GM18498 (cell line): ENCODE results near the gene WDR90.
"Not testable (repeated sequence)": the region's sequence is repeated elsewhere in the genome, so short reads cannot be mapped to it uniquely, and the experiment has no call there.

Experiments used
- ATAC-seq: cut with Tn5 transposase; IDR thresholded peaks from one replicate; pipeline ENCODE4 v1.9.1; 2021; ENCODE audit warnings: mild to moderate bottlenecking, moderate library complexity; ENCODE audit not compliant: unreplicated experiment

Gene WDR90

GRCh38 chr16:704552-705380, 55.6 kb downstream of the WDR90 start:
- ATAC-seq, result no peak

GRCh38 chr16:705431-706188, 56.4 kb downstream of the WDR90 start, which contains the start of gene FBXL16:
FBXL16 (minus strand) TSS chr16:705801; CDS start chr16:697405, 8,396 bp downstream.
- ATAC-seq, result no peak

DNA sequence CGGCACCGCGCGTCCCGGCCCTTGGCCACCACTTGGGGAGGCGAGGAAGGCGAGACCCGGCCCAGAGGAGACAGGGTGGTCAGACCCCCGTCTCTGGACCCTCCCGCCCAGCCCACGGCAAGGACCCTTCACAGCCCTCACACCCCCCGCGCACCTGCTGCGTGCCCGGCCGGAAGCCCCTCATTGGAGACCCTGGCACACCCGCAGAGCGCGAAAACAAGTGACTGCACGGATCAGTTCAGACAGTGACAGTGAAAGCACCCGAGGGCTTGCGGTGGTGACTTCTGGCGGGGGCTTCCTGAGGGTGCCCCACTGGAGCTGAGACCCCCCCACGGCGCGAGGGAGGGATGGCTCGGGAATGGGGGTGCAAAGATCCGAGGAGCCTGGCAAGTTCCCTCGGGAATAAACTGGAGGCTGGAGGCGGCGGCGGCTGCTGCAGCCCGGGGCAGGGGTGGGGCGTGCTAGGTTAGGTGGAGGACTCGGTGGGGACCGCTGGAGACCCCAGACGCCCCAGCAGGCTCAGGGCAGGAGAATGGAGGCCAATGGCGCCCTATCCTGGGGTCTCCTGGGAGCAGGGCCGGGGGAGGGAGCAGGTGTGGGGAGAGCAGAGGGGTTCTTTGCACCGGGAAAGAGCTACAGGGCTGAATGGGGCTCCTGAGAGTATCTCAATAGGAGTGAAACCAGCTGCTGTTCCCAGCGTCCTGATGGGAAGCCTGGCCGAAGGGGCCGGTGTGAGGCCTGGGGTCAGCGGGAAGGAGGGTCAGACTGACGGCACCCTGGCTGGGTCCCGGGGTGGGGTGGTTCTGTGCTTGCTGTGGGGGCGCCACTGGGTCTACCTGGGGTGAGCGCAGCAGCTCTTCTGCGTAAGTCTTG, 57.3 kb downstream of the WDR90 start:
- ATAC-seq, result no peak

GRCh38 chr16:707062-707538, 57.9 kb downstream of the WDR90 start:
- no peak for ATAC-seq

GRCh38 chr16:708019-708418, 58.9 kb downstream of the WDR90 start:
- no peak for ATAC-seq

DNA sequence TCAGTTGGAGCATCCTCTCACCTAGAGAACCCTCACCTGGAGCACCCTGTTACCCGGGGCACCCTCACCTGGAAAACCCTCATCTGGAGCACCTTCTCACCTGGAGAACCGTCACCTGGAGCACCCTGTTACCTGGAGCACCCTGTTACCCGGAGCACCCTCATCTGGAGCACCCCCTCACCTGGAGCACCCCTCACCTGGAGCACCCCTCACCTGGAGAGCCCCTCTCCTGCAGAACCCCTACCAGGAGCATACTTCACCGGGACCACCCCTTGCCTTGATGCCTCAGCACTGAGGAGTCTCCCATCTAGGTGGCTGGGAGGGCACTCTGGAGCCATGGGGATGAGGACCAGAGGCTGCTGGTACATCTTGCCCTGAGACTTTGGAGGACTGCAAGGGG, 59.8 kb downstream of the WDR90 start:
- ATAC-seq, result no peak

GRCh38 chr16:709566-710499, 60.7 kb downstream of the WDR90 start:
- no peak for ATAC-seq

DNA sequence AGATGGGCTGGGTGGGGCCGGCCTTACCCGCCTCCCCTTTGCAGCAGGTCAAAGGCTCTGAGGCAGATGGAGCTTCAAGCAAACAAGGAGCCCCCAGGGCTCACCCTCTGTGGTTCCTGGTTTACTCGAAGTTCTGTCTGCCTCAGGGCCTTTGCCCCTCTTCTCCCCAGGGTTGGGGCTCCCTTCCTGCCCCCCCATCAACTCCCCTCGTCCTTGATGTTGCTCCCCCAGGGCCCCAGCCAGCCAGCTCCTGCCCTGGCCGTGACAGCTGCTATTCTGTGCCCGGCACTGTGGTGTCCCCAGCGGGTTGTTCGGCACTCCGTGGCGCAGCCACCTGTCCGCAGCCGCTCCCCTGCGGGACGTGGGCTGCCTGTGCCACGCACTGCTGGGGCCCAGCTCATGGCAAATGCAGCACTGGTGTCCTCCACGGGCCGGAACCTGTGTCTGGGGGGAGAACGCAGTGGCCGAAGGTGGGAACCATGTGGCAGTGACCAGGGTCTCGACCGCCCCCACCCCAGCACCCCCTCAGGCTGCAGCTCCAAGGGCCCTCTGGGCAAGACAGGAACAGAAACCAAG, 61.4 kb downstream of the WDR90 start:
- ATAC-seq, result no peak

- no peak for ATAC-seq
Observed at GRCh38 chr16:711084-711483, 61.9 kb downstream of the WDR90 start.

GRCh38 chr16:711548-712320, 62.6 kb downstream of the WDR90 start:
- ATAC-seq, result peak; percentile 42

GRCh38 chr16:712740-713250, 63.6 kb downstream of the WDR90 start:
- ATAC-seq, result not testable (repeated sequence)

DNA sequence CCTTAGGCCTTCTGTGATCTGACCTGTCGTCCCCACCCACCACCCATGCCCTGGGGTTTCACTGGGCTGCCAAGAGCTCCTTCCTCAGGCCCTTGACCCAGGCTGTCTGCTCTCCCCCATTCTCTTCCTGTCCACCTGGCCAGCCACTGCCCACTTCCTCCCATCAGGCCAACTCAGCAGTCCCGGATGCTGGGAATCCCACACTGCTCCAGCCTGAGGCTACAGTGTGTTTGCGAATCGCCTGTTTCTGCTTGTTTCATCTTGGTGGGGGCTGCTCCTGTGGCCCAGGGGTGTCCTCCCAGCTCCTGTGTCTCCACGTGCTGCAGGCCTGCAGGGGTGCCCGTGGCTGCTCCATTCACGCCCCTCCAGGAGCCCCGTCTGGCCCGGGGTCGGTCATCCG, 64.9 kb downstream of the WDR90 start:
- ATAC-seq, result no peak

DNA sequence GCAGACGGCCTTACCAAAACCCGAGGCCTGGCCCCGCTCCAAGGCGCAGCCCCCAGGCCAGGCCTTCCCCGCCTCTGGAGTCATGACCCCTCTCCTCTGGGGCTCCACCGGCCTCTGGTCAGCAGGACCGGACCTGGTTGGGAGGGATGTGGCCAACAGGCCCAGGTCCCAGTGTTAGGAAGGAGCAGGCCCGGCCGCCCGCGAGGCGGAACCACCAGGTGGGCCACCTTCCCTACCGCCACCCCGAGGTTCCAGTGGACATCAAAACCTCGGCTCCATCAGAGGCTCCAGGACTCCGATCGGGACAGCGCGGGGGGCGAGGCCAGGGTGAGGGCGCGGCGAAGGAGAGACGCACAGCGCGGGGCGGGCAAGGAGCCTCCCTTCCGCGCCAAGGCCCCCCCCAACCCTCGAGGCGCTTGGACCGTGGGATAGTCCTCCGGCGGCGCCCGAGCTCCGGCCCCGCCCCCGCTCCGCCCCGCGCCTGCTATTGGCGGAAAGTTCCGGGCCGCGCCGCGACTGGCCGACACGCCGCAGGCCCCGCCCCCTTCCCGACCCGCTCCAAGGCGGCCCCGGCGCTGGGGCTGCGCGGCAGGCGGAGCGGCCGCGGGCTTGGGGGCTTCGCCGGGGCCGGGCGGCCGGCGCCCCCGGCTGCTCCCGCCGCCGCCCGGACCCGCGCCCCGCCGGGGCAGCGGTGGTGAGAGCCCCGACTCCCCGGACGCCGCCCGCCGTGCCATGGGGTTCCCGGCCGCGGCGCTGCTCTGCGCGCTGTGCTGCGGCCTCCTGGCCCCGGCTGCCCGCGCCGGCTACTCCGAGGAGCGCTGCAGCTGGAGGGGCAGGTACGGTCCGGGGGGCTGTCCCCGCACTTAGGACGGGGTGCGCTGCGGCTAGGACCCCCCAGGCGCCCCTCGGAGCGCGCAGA, 65.7 kb downstream of the WDR90 start, which contains the start of gene METRN:
TSS of gene METRN (plus strand) at position 561 of the 919 bp plus-strand sequence. CDS start at position 733, 172 bp downstream.
- peak; percentile 77 for ATAC-seq

GRCh38 chr16:715477-716199, 66.5 kb downstream of the WDR90 start:
- ATAC-seq, result peak; percentile 14

DNA sequence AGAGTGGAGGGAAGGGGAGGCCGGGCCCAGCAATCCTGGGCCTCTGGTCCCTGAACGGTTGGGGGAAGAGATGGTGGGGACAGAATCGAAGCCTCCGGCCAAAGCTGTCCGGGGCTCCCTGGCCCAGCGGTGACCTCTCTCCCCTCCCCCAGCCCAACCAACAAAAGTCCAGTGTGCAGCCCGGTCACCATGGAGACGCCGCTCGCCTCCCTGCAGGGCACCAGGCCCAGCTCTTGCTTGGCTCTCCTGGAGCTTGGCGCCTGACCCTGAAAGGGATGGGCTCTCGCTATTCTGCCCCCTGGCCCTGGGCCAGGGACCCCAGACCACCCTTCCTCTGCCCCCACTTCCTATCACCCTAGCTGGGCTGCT, 67.0 kb downstream of the WDR90 start:
- ATAC-seq, result no peak

DNA sequence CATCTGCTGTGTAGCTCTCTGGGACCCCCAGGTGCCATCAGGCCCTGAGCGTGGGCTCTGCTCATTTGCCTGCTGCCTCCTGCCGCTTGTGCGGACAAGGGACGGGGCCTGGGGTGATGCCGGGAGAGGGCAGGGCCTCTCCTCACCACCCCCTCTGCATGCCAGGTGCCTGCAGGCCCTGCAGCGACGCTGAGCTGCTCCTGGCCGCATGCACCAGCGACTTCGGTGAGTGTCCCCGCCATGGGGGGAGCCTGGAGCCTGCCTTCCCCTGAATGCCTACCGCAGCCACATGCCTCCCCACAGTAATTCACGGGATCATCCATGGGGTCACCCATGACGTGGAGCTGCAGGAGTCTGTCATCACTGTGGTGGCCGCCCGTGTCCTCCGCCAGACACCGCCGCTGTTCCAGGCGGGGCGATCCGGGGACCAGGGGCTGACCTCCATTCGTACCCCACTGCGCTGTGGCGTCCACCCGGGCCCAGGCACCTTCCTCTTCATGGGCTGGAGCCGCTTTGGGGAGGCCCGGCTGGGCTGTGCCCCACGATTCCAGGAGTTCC, 67.7 kb downstream of the WDR90 start:
- no peak for ATAC-seq
